SK-N-SH (cell line): ENCODE data around the gene CCNL1. TPM values are rescaled to one million over a fixed set of nuclear protein-coding genes. Genes with fewer than 3 reads are reported as not detected.

Experiments
- CTCF ChIA-PET: fragments of 300-600, 350-600 bp; formaldehyde crosslinking; extraction: SDS; loops from one replicate; lab custom pipeline; 2021; lab: Yijun Ruan, JAX
- POLR2A ChIA-PET: fragments of 350-600 bp; sonication (Branson Sonifier 250); formaldehyde crosslinking; extraction: SDS; loops from one replicate; lab custom pipeline; 2020; ENCODE audit warnings: antibody characterized with exemption, inconsistent platforms; lab: Yijun Ruan, JAX
- DNase-seq: peaks from one replicate; pipeline ENCODE4 v3.0.0; 2012
- H2AFZ ChIP-seq: fragments of 200-600 bp; sonication (generic); 2 replicates; pipeline ENCODE4 v1.8.1; 2016; ENCODE audit warnings: antibody characterized with exemption, mild to moderate bottlenecking, low read depth
- H3F3A ChIP-seq: fragments of 200-600 bp; sonication (generic); replicated peaks from 2 replicates; pipeline ENCODE3; 2016; ENCODE audit warnings: antibody characterized with exemption, mild to moderate bottlenecking; ENCODE audit not compliant: insufficient read depth
- H3K27ac ChIP-seq, 2 experiments: fragments of 200-500 bp in 1 of 2; fragments of 200-600 bp in 1 of 2; sonication (Bioruptor generic) in 1 of 2; sonication (generic), shearing (Covaris generic) in 1 of 2; 2 replicates each; pipeline versions ENCODE4 v1.5.1 to v1.6.1; 2014 to 2016; ENCODE audit warnings: low read depth in 2 of 2, inconsistent platforms in 1 of 2, low read length in 1 of 2, mild to moderate bottlenecking in 1 of 2, mixed read lengths in 1 of 2
- H3K27me3 ChIP-seq: fragments of 200-600 bp; sonication (generic), shearing (Covaris generic); 2 replicates; pipeline ENCODE4 v1.6.1; 2016; ENCODE audit warnings: mixed run types; ENCODE audit not compliant: insufficient read depth
- H3K36me3 ChIP-seq, 2 experiments: fragments of 200-500 bp in 1 of 2; fragments of 200-600 bp in 1 of 2; sonication (Bioruptor generic) in 1 of 2; sonication (generic) in 1 of 2; replicated peaks in 1 of 2; 2 replicates each; pipeline versions ENCODE3 to v1.5.1; 2014 to 2016; ENCODE audit warnings: low read length in 1 of 2, mild to moderate bottlenecking in 1 of 2; ENCODE audit not compliant: insufficient read depth in 2 of 2, control insufficient read depth in 1 of 2
- H3K4me1 ChIP-seq, 2 experiments: fragments of 200-500 bp in 1 of 2; fragments of 200-600 bp in 1 of 2; sonication (Bioruptor generic) in 1 of 2; sonication (generic), shearing (Covaris generic) in 1 of 2; 2 replicates each; pipeline versions ENCODE4 v1.5.1 to v1.6.1; 2014 to 2016; ENCODE audit warnings: low read depth in 1 of 2, low read length in 1 of 2, mixed run types in 1 of 2; ENCODE audit not compliant: insufficient read depth in 2 of 2, control insufficient read depth in 1 of 2
- H3K4me2 ChIP-seq: fragments of 200-600 bp; sonication (generic), shearing (Covaris generic); 2 replicates; pipeline ENCODE4 v1.6.1; 2017; ENCODE audit warnings: mixed run types
- H3K4me3 ChIP-seq, 2 experiments: fragments of 200-500 bp in 1 of 2; fragments of 200-600 bp in 1 of 2; sonication (Bioruptor generic) in 1 of 2; sonication (generic), shearing (Covaris generic) in 1 of 2; 2 replicates each; pipeline versions ENCODE4 v1.5.1 to v1.8.1; 2014 to 2016; ENCODE audit warnings: low read depth in 2 of 2, inconsistent platforms in 1 of 2, low read length in 1 of 2, mild to moderate bottlenecking in 1 of 2, mixed read lengths in 1 of 2, moderate library complexity in 1 of 2
- H3K79me2 ChIP-seq: fragments of 200-600 bp; sonication (generic); 2 replicates; pipeline ENCODE4 v1.8.1; 2017; ENCODE audit warnings: mild to moderate bottlenecking; ENCODE audit not compliant: insufficient read depth
- H3K9ac ChIP-seq: fragments of 200-600 bp; sonication (generic); 2 replicates; pipeline ENCODE4 v1.6.1; 2017; ENCODE audit warnings: mixed run types
- H3K9me2 ChIP-seq: fragments of 200-600 bp; sonication (generic); 2 replicates; pipeline ENCODE4 v1.6.1; 2017; ENCODE audit warnings: mixed run types
- H3K9me3 ChIP-seq: fragments of 200-600 bp; sonication (generic); 2 replicates; pipeline ENCODE4 v1.6.1; 2017; ENCODE audit warnings: mixed run types, mild to moderate bottlenecking, moderate library complexity
- H4K20me1 ChIP-seq: fragments of 200-600 bp; sonication (generic); 2 replicates; pipeline ENCODE4 v1.6.1; 2017; ENCODE audit warnings: mild to moderate bottlenecking, mixed run types; ENCODE audit not compliant: insufficient read depth
- FOXJ3 ChIP-seq: sonication (generic); formaldehyde crosslinking; IDR thresholded peaks from 2 replicates; pipeline ENCODE4 v1.5.1; 2020; ENCODE audit warnings: mild to moderate bottlenecking, missing genetic modification reagents
- GATA2 ChIP-seq: sonication (generic); formaldehyde crosslinking; IDR thresholded peaks from 2 replicates; pipeline ENCODE4 v1.5.0; 2020; ENCODE audit warnings: mild to moderate bottlenecking, missing genetic modification reagents
- IRF3 ChIP-seq: fragments of 150-350 bp; IDR thresholded peaks from 2 replicates; pipeline ENCODE4 v1.6.1; 2016; ENCODE audit warnings: mild to moderate bottlenecking, low read depth, low read length
- MXI1 ChIP-seq: IDR thresholded peaks from 2 replicates; pipeline ENCODE4 v1.6.1; 2012; ENCODE audit warnings: mild to moderate bottlenecking, low read depth, low read length, improper control_type of control experiment
- REST ChIP-seq: IDR thresholded peaks from 2 replicates; pipeline ENCODE4 v1.6.1; 2012; ENCODE audit warnings: mild to moderate bottlenecking, low read depth, low read length, moderate library complexity
- RXRA ChIP-seq: IDR thresholded peaks from 2 replicates; pipeline ENCODE4 v1.4.0; 2012; ENCODE audit warnings: low read depth, mild to moderate bottlenecking, borderline replicate concordance
- SMC3 ChIP-seq: IDR thresholded peaks from 2 replicates; pipeline ENCODE4 v1.6.1; 2012; ENCODE audit warnings: low read depth, low read length, improper control_type of control experiment
- TAF1 ChIP-seq: IDR thresholded peaks from 2 replicates; pipeline ENCODE4 v1.6.1; 2012; ENCODE audit warnings: low read depth, mild to moderate bottlenecking, low read length, moderate library complexity, borderline replicate concordance
- TCF12 ChIP-seq: IDR thresholded peaks from 2 replicates; pipeline ENCODE4 v1.4.0; 2012
- WGBS: methylation state at CpG from one replicate; pipeline ENCODE4 v1.1.6; 2017; ENCODE audit warnings: low lambda C conversion rate; 5-methylcytosine and 5-hydroxymethylcytosine counted together
- polyA plus RNA-seq, 3 experiments: library from polyadenylated mRNA; depleted of rRNA; stranded (reverse); fragments of >200 nt; gene quantifications; 2 replicates each; pipeline ENCODE4 v1.2.3, GENCODE V29; 2012
- TF ChIP-seq, protein P1 (sequence below): IDR thresholded peaks from 2 replicates; pipeline ENCODE4 v1.4.0; 2012; ENCODE audit warnings: low read depth
- TF ChIP-seq, protein P2 (sequence below): fragments of 150-350 bp; IDR thresholded peaks from 2 replicates; pipeline ENCODE4 v1.6.1; 2017; ENCODE audit warnings: antibody characterized with exemption, low read length, low read depth, borderline replicate concordance
- TF ChIP-seq, protein P3 (sequence below): IDR thresholded peaks from 2 replicates; pipeline ENCODE4 v1.4.0; 2012; ENCODE audit warnings: low read depth, borderline replicate concordance

Gene CCNL1
- polyA plus RNA-seq, 1 of the 3 experiments (the other 2 are of a cell fraction), result 99.8 TPM

DNA sequence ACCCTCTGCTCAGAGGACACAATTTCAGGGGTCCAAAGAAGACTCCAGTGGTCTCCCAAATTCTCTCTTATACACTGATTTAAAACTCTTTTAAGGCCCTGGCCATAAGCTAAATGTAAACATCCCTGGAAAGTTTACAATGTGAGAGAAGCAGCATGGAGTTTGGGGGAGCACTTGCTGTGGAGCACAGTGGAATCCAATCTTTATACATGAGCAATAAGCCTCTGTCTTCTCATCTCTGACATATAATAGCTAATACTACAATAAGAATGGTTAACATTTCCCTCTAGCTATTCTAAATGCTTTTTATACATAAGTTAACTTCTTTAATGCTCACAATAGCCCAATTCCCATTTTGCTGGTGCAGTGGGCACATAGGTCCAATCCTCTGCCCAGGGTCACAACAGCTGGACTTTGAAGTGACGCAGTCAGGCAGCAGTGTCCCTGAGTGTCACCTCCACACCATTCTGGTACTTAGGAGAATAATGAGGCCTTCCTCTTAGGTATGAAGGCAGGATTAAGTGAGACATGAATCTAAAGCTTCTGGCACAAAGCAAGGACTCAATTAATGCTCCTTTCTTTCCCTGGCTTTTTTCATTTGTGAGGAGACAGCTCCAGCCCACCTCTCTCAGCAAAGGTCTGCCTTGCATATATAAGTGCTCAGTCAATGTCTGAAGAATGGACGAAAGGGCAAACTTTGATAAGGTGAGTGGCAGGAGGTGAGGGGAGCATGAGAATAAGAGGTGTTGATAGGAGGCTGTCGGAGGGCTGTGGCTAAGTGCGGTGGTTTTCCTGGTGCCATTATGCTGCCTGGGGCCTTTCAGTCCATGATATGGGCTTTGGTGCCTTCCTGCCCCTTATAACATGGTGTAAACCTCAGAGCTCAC lies 26.3 kb downstream of the CCNL1 start:
- TF ChIP-seq GATA2 (CRISPR knock-in tag) (no peak), RXRA (no peak), TAF1 (no peak), FOXJ3 (CRISPR knock-in tag) (no peak), TCF12 (no peak), MXI1 (no peak), SMC3 (no peak), IRF3 (no peak), REST (no peak)
- TF ChIP-seq, protein P1, sequence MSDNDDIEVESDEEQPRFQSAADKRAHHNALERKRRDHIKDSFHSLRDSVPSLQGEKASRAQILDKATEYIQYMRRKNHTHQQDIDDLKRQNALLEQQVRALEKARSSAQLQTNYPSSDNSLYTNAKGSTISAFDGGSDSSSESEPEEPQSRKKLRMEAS, result no peak
- TF ChIP-seq, protein P2, sequence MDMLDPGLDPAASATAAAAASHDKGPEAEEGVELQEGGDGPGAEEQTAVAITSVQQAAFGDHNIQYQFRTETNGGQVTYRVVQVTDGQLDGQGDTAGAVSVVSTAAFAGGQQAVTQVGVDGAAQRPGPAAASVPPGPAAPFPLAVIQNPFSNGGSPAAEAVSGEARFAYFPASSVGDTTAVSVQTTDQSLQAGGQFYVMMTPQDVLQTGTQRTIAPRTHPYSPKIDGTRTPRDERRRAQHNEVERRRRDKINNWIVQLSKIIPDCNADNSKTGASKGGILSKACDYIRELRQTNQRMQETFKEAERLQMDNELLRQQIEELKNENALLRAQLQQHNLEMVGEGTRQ, result no peak
- TF ChIP-seq, protein P3, sequence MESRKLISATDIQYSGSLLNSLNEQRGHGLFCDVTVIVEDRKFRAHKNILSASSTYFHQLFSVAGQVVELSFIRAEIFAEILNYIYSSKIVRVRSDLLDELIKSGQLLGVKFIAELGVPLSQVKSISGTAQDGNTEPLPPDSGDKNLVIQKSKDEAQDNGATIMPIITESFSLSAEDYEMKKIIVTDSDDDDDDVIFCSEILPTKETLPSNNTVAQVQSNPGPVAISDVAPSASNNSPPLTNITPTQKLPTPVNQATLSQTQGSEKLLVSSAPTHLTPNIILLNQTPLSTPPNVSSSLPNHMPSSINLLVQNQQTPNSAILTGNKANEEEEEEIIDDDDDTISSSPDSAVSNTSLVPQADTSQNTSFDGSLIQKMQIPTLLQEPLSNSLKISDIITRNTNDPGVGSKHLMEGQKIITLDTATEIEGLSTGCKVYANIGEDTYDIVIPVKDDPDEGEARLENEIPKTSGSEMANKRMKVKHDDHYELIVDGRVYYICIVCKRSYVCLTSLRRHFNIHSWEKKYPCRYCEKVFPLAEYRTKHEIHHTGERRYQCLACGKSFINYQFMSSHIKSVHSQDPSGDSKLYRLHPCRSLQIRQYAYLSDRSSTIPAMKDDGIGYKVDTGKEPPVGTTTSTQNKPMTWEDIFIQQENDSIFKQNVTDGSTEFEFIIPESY, result no peak
- Histone ChIP-seq H3F3A (peaks cover 11% of the 10 kb centered on the region), H3K9me2 (no peaks in the 10 kb centered on the region), H3K36me3 (no peaks in the 10 kb centered on the region), H3K79me2 (no peaks in the 10 kb centered on the region), H3K4me1 (peaks cover 11 to 52% of the 10 kb centered on the region in 2 experiments; a peak in 3 of 4 replicates), H3K4me3 (no peak overlapping the region), H3K27me3 (no peaks in the 10 kb centered on the region), H3K9me3 (no peaks in the 10 kb centered on the region), H3K9ac (no peak overlapping the region), H4K20me1 (no peaks in the 10 kb centered on the region), H2AFZ (no peak overlapping the region), H3K27ac (no peak overlapping the region), H3K4me2 (no peak overlapping the region)
- ChIA-PET CTCF (interaction anchor here (1.1 kb wide), 1 partner anchor 53 kb away, joined by 3 read pairs; no protein-coding TSS in a partner anchor), POLR2A (no interaction called here)
- 98% methylated on average over 4 of the region's 4 CpGs for WGBS
- no peak for DNase-seq
